Measurements from ENCODE around the gene RBM24. TPM values are rescaled to one million over a fixed set of nuclear protein-coding genes. Genes with fewer than 3 reads are reported as not detected.

RBM24 gene
- total and polyA plus RNA-seq, 12 donors: 0.11 to 1.0 (median 0.35) TPM; not detected in 3

GRCh38 chr6:17341891-17342290 lies 60.7 kb downstream of the RBM24 start:
- H3K27ac ChIP-seq: no peak overlapping the region
- H3K36me3 ChIP-seq (replicated peaks in 1 of 2): no peaks in the 10 kb centered on the region
- DNase-seq: no peak
- TF ChIP-seq CTCF (IDR thresholded peaks at IDR 0.05) (no peak), POLR2A (IDR thresholded peaks at IDR 0.05) (no peak)
- no peaks in the 10 kb centered on the region for H3K4me1 ChIP-seq (replicated peaks in 1 of 2)
- intact Hi-C loops (cut with DNase I): no loop called here
- whole genome bisulfite sequencing, 4 donors: 60 to 78% (median 71%) methylated on average over 3 of the region's 3 CpGs
- H3K27me3 ChIP-seq: peaks cover 3% of the 10 kb centered on the region
- H3K4me3 ChIP-seq: no peak overlapping the region
- H3K9me3 ChIP-seq (replicated peaks in 1 of 3): no peaks in the 10 kb centered on the region

GRCh38 chr6:17343215-17343614 lies 62.1 kb downstream of the RBM24 start:
- no peak overlapping the region for H3K4me3 ChIP-seq
- intact Hi-C loops (cut with DNase I): no loop called here
- WGBS, 4 donors: 46 to 68% (median 56%) methylated on average over 2 of the region's 2 CpGs
- TF ChIP-seq CTCF (IDR thresholded peaks at IDR 0.05): no peak
- no peak for TF ChIP-seq POLR2A (IDR thresholded peaks at IDR 0.05)
- no peaks in the 10 kb centered on the region for H3K36me3 ChIP-seq (replicated peaks in 1 of 2)
- peaks cover 3% of the 10 kb centered on the region for H3K27me3 ChIP-seq
- no peaks in the 10 kb centered on the region for H3K9me3 ChIP-seq (replicated peaks in 1 of 3)
- H3K27ac ChIP-seq: no peak overlapping the region
- H3K4me1 ChIP-seq (replicated peaks in 1 of 2): no peaks in the 10 kb centered on the region
- no peak for DNase-seq

Other genes with a start within 250 kb of the RBM24 start
- under 1 TPM in 1 of 9 donors, not detected in 8; 0.06 TPM for gene STMND1, start 179.3 kb upstream of the RBM24 start, total RNA-seq
- not detected for gene STMND1, start 179.3 kb upstream of the RBM24 start, polyA plus RNA-seq
- gene CAP2, start 112.2 kb downstream of the RBM24 start, total RNA-seq: 10 to 100 TPM in 7 of 9 donors, 1 to 10 TPM in 2; 1.3 to 21.9 (median 13.4) TPM
- 10 to 100 TPM in 1 of 3 donors, 1 to 10 TPM in 2; 8.6 to 13.8 (median 8.8) TPM for gene CAP2, start 112.2 kb downstream of the RBM24 start, polyA plus RNA-seq

Measured in adrenal gland (tissue), 12 donors.